ENCODE results near the gene BAHCC1. TPM values are rescaled to one million over a fixed set of nuclear protein-coding genes. Genes with fewer than 3 reads are reported as not detected.

The BAHCC1 gene
- total RNA-seq, 1 experiment from 2014 or later = 15.4 TPM

DNA sequence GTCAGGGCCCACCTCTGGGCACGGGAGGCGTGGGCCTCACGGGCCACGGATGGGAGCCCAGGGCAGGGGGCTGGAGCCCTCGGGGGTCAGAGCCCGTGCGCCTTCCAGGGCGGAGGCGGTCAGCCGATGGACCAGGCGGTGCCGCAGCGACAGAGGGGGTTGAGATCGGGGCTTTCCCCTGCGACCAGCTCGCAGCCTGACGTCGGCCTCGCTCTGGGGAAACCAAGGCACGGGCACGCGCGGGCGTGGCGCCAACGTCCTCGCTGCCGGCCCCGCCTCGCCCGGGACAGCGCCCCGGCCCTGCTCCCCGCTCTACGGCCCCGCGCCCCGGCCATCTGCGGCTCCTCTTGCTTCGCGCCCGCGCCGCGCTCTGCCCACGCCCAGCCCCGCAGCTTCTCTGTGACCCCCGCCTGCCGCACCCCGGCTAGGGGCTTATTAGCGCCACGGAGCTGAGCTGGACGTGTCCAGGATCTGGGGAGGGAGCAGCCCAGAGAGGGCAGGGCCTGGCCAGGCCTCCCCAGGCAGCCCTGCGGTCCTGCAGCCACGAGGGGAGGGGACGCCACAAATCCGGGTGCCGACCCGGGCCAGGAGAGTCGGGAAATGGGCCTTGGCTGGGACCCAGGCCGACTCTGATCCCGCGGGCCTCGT, 103.8 kb downstream of the BAHCC1 start:
- in situ Hi-C loops (cut with HindIII; ENCODE audit: low pct_unique_long_range_greater_than_20kb, low sequenced_read_pairs) = no loop called here
- DNase-seq (ENCODE audit: low read depth, low spot score) = no peak

DNA sequence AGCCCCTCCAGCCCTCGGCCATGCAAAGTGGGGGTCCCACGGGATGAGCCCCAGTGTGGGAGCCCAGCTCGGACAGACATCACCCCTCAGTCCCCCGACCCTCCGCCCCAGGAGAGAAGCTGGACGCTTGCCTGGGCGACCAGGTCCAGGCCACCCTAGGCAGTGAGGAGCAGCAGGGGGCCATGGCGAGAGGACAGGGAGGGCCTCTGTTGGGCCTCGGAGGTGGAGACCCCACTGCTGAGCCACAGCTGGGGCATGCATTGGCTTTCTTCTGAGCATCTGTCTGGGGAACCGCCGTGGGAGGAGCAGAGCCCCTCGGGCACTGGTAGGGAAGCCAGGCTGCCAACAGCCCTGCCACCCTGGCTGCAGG, 104.3 kb downstream of the BAHCC1 start:
- in situ Hi-C loops (cut with HindIII; ENCODE audit: low pct_unique_long_range_greater_than_20kb, low sequenced_read_pairs) = no loop called here
- no peak for DNase-seq (ENCODE audit: low read depth, low spot score)

DNA sequence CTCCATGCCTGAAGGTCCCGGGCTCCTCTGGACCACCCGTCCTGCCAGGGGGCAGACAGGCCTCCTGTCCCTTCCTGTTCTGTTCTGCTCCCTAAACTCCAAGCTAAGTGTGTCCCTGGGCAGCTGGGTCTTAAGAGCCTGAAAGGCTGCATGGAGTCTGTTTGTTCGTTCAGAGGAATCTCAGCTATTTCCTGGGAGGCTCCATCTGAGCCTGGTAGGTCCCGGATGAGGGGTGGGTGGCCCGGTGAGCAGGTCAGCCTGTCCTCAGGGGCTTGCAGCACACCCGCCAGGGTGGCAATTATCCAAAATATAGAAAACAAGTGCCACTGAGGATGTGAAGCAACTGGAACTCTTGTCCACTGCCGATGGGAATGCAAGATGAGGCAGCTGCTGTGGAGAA, 104.8 kb downstream of the BAHCC1 start:
- in situ Hi-C loops (cut with HindIII; ENCODE audit: low pct_unique_long_range_greater_than_20kb, low sequenced_read_pairs) = no loop called here
- no peak for DNase-seq (ENCODE audit: low read depth, low spot score)

DNA sequence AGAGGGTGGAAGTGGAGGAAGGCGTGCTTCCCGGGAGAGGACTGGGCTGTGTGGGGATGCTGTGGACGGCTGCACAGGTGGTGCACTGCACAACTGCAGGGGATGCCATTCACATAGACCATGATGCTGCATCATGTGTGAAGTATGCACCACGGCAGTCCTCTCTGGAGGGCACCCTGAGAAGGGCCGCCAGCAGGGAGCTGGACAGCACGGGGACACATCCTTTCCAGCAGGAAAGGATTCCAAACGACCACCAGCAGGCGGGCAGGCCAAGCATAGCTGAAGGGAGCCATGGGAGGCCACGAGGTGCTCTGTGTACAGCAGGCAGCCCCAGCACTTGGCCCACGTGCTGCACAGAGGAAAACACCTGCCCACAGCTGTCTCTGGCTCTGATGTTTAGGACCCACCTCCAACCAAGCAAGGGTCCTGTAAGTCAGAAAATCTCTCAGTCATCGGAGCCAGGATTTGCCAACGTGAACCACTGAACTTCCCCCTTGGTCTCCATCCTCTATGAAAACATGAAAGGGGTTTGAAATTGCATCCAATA, 107.3 kb downstream of the BAHCC1 start:
- in situ Hi-C loops (cut with HindIII; ENCODE audit: low pct_unique_long_range_greater_than_20kb, low sequenced_read_pairs) = no loop called here
- DNase-seq (ENCODE audit: low read depth, low spot score) = no peak

DNA sequence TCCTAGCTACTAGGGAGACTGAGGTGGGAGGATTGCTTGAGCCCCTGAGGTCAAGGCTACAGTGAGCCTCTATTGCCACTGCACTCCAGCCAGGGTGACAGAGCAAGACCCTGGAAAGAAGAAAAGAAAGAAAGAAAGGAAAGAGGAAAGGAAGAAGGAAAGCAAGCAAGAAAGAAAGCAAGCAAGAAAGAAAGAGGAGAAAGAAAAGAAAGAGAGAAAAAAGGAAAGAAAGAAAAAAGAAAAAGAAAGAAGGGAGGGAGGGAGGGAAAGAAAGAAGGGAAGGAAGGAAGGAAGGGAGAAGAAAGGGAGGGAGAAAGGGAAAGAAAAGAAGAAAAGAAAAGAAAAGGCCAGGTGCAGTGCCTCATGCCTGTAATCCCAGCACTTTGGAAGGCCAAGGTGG, 108.4 kb downstream of the BAHCC1 start:
- in situ Hi-C loops (cut with HindIII; ENCODE audit: low pct_unique_long_range_greater_than_20kb, low sequenced_read_pairs) = no loop called here
- no peak for DNase-seq (ENCODE audit: low read depth, low spot score)

DNA sequence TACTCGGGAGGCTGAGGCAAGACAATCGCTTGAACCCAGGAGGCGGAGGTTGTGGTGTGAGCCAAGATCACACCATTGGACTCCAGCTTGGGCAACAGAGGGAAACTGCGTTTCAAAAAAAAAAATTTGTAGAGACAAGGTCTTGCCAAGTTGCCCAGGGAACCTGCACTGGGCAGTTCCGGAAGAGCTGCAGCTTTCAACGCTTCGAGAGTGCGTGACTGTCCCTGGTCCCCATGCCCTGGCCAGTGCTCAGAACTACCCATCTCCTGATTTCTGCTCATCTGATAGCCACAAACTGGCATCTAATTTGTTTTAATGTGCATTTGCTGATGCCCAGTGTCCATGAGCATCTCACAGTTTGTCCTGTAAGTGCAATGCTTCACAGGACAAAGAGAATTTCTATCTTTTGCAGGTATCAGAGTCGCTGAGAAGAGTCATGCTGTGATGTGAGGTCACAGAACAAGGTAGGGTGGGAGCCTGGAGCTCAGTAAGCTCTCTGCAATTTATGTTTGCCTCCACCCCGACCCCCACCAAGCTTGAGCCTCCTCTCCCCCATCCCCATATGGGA, 113.5 kb downstream of the BAHCC1 start:
- in situ Hi-C loops (cut with HindIII; ENCODE audit: low pct_unique_long_range_greater_than_20kb, low sequenced_read_pairs) = no loop called here
- peak; percentile 56 for DNase-seq (ENCODE audit: low read depth, low spot score)

DNA sequence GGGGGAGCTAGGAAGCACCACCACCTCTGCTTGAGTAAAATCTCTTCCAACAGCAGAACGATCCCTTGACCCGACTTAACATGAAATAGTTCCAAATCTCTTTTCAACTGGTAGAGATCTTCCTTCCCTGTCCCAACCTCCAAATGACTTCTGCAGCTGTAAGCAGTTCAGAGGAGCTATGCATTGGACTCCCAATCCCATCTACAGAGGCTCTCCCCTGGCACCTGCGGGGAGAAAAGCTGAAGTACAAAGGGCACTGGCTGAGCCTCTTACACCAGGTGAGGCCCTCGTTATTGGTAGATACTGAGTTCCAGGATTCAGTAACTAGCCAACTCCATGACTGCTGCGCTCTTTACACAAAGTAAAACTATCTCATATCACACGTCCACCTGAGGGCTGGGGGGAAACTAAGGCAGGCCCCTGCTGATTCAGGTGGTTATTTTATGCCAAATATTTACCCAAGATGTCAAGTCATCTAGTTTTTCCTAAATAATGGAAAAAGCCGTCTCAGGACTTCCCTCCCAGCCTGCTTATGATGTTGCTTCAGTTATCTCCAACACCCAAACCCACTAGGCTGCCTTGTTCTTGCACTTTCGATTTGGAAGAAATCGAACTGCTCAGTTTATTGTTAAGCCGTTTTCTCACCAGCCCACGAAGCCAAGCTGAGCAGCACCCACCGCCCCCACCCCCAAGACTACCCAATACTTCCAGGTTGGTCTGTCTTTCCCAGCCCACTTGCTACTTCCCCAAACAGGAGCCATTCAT, 114.1 kb downstream of the BAHCC1 start:
- in situ Hi-C loops (cut with HindIII; ENCODE audit: low pct_unique_long_range_greater_than_20kb, low sequenced_read_pairs) = no loop called here
- DNase-seq (ENCODE audit: low read depth, low spot score) = peak; percentile 48

DNA sequence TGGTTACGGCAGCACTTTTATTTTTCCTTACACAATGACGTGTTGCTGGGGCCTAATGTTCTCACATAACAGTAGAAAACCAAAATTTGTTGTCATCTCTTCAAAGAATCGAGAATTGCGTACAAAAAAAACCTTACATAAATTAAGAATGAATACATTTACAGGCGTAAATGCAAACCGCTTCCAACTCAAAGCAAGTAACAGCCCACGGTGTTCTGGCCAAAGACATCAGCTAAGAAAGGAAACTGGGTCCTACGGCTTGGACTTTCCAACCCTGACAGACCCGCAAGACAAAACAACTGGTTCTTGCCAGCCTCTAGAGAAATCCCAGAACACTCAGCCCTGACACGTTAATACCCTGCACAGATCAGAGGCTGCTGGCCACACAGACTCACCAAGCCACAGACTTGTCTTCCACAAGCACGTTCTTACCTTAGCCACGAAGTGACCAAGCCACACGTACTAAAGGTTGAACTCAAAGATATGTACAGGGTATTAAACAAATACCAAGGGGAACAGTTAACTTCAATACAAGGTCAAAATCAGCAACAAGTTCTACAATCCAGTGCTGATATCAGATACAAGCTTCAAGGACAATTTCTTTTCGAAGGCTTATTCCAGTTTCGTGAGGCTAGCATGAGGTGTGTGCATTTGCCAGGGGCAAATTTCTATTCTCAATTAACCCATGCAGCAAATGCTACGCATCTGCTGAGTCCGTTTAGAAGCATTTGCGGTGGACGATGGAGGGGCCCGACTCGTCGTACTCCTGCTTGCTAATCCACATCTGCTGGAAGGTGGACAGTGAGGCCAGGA, 114.9 kb downstream of the BAHCC1 start:
- no peak for DNase-seq (ENCODE audit: low read depth, low spot score)
- in situ Hi-C loops (cut with HindIII; ENCODE audit: low pct_unique_long_range_greater_than_20kb, low sequenced_read_pairs) = loop anchor here (10.0 kb wide), 1 partner anchor 115 kb away; the partner anchor contains the start of gene BAHCC1

DNA sequence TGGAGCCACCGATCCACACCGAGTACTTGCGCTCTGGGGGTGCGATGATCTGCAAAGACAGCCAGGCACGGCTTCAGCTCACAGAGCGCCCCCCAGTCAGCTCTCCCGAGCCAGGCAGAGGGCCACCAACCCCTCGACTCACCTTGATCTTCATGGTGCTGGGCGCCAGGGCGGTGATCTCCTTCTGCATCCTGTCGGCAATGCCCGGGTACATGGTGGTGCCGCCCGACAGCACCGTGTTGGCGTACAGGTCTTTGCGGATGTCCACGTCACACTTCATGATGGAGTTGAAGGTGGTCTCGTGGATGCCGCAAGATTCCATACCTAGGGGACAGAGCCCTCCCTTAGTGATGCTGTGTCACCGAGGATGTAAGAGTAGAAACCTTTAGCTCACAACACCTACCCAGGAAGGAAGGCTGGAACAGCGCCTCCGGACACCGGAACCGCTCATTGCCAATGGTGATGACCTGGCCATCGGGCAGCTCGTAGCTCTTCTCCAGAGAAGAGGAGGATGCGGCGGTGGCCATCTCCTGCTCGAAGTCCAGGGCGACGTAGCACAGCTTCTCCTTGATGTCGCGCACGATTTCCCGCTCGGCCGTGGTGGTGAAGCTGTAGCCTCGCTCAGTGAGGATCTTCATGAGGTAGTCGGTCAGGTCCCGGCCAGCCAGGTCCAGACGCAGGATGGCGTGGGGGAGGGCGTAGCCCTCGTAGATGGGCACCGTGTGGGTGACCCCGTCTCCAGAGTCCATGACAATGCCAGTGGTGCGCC, 115.7 kb downstream of the BAHCC1 start:
- in situ Hi-C loops (cut with HindIII; ENCODE audit: low pct_unique_long_range_greater_than_20kb, low sequenced_read_pairs) = loop anchor here (10.0 kb wide), 1 partner anchor 116 kb away; the partner anchor contains the start of gene BAHCC1
- peak; percentile 47 for DNase-seq (ENCODE audit: low read depth, low spot score)

DNA sequence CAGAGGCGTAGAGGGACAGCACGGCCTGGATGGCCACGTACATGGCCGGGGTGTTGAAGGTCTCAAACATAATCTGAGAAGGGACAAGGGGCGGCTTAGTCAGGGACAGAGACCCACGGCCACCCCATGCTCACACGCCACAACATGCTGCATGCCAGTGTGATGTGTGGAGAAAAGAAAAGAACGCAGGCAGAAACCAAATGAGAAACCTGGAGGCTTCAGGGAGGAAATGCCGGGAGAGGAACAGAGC, 116.2 kb downstream of the BAHCC1 start:
- in situ Hi-C loops (cut with HindIII; ENCODE audit: low pct_unique_long_range_greater_than_20kb, low sequenced_read_pairs) = loop anchor here (10.0 kb wide), 1 partner anchor 117 kb away; the partner anchor contains the start of gene BAHCC1
- peak; percentile 40 for DNase-seq (ENCODE audit: low read depth, low spot score)

DNA sequence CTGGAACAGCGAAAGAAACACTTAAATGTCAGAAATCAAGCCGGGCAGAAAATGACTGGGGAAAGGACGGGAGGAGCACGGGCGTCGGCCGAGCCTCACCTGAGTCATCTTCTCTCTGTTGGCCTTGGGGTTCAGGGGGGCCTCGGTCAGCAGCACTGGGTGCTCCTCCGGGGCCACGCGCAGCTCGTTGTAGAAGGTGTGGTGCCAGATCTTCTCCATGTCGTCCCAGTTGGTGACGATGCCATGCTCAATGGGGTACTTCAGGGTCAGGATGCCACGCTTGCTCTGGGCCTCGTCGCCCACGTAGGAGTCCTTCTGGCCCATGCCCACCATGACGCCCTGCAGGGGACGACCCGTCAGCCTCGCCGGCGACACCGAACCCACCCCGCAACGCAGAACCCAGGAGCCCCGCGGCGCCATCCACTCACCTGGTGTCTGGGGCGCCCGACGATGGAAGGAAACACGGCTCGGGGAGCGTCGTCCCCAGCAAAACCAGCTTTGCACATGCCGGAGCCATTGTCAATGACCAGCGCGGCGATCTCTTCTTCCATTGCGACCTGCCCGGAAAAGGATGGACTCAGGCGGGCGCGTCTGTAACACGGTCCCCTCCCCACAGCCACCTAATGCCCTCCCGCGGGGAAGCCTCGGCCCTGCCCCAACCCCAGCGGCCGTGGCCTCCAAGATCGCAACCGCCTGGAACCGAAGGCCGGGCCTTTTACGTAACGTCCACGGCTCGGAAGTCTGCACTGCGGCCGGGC, 116.7 kb downstream of the BAHCC1 start:
- peak; percentile 53 for DNase-seq (ENCODE audit: low read depth, low spot score)
- in situ Hi-C loops (cut with HindIII; ENCODE audit: low pct_unique_long_range_greater_than_20kb, low sequenced_read_pairs) = loop anchor here (10.0 kb wide), 1 partner anchor 117 kb away; the partner anchor contains the start of gene BAHCC1

DNA sequence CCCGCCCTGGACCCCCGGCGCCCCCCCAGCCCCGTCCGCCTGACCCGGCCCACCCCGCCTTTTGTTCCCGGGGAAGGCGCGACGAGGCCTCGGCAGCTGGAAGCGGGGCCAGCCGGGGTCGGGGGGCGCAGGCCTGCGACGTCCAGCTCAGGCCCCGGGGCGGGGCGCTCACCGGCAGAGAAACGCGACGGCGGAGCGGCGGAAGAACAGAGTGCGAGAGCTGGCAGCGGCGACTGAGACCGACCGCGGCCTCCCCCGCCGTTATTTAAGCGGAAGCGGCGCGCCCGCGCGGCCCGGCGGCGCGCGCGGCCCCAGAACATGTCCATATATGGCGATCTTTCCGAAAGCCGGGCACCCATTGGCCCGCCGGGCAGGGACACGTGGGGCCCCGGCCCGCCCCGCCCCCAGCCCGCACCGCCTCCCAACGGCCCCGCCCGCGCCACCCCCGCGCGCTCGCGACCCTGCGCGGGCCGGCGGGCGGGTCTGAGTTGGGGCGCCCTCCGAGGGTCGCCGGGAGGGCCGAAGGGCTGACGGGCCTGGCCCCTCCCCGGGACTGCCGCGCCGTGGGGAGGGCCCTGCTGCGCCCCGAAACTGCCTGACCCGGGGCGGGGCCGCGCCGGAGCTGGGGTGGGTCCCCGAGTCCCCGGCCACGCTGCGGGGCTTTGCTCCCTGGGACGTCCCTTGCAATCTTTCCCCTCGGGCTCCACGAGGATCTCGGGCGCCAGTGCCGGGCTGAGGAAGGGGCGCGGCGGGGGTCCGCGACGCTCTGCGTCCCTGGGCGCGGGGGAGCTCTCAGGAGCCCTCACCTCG, 117.5 kb downstream of the BAHCC1 start, which contains the start of gene ACTG1:
Gene ACTG1, minus strand, starts transcription at position 238 of the 810 bp plus-strand sequence. CDS start 445 bp downstream, outside the sequence.
- peak; percentile 98 for DNase-seq (ENCODE audit: low read depth, low spot score)
- in situ Hi-C loops (cut with HindIII; ENCODE audit: low pct_unique_long_range_greater_than_20kb, low sequenced_read_pairs) = loop anchor here (10.0 kb wide), 1 partner anchor 118 kb away; the partner anchor contains the start of gene BAHCC1

DNA sequence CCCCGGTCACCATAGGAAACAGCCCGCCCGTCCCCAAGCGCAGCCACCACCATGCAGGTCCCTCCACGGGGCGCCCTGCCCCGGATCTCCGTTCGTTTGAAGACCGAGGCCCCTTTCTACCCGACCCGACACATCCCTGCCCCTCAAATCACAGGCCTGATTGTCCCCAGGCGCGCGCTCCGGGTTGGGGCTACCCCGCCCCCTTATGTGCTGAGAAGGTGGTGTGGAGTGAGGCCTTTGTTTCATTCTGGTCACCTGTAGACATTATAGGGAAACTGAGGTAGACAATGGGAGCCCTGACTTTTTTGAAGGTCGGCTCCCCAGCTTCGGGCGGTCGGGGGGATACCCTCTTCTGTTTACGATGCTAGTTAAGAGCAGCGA, 118.1 kb downstream of the BAHCC1 start:
- in situ Hi-C loops (cut with HindIII; ENCODE audit: low pct_unique_long_range_greater_than_20kb, low sequenced_read_pairs) = loop anchor here (10.0 kb wide), 1 partner anchor 119 kb away; the partner anchor contains the start of gene BAHCC1
- peak; percentile 73 for DNase-seq (ENCODE audit: low read depth, low spot score)

DNA sequence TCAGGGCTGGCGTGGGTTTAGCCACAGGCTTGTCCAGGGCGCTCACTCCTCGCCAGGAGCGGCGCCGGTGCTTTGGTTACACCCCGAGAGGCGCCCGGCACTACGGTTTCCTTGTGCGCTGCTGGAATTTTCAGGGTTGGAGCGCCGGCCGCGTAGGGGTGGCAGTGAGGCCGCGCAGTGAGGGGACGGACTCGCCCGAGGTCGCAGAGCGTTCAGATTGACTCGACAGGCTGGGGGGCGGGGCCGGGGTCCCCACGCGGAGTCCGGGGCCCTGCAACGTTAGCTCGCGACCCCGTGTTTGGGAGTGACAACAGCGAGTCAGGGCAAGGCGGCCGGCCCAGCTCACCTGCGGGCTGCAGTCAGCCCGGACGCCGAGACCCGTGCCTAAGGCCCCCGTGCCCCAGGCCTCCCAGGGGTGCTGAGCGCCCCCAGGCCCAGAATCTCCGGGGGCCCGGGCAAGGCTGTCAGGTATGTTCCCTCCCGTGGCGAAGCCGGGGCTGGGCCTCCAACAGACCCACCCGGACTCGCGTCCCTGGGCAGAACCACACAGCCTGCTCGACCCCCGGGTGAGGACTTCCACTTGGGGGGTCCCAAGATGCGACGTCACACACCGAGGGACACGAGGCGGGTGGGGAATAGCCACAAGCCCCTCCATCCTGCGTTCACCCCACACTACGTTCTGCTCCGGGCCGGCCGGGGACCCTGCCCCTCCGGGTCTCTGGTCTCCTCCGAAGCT, 118.7 kb downstream of the BAHCC1 start:
- in situ Hi-C loops (cut with HindIII; ENCODE audit: low pct_unique_long_range_greater_than_20kb, low sequenced_read_pairs) = loop anchor here (10.0 kb wide), 1 partner anchor 119 kb away; the partner anchor contains the start of gene BAHCC1
- peak; percentile 70 for DNase-seq (ENCODE audit: low read depth, low spot score)

DNA sequence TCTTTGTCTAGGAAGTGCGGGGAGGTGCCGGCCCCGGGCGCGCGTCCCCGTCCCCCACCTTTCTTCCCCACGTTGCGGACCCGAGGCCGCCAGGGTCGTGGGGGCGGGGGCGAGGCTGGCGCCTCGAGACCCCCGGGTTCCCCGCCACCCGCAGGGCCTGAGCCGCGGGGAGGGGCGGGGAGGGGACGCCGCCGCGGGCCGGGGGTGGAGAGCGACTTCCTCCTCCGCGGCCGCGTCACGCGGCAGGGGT, 119.2 kb downstream of the BAHCC1 start:
- in situ Hi-C loops (cut with HindIII; ENCODE audit: low pct_unique_long_range_greater_than_20kb, low sequenced_read_pairs) = loop anchor here (10.0 kb wide), 1 partner anchor 120 kb away; the partner anchor contains the start of gene BAHCC1
- no peak for DNase-seq (ENCODE audit: low read depth, low spot score)
